NCI-H69 (cell line): ENCODE data around the gene PTRH1.

ENCODE experiments used
- DNase-seq: peaks from one replicate; lab custom pipeline; 2025; lab: John Stamatoyannopoulos, UW

PTRH1 gene

DNA sequence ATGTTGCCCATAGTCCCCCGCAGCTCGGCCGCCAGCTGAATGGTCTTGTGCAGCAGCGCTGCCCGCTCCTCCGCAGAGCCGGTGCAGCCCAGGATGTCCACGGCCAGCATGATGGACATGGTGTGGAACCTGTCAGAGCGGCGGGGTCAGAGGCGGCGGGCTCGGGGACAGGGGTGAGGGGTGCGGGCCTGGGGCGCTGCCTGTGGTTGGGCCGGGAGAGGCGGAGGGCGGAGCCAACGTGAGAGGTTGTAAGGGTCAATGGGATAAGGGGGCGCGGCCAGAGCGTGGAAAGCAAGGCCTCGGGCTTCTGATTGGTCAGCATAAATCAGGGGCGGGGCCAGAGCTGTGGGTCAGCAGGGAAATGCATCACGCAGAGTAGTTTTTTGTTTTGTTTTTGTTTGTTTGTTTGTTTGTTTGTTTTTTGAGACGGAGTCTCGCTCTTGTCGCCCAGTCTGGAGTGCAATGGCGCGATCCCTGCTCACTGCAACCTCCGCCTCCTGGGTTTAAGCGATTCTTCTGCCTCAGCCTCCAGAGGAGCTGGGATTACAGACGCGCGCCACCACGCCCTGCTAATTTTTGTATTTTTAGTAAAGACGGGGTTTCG is 26.5 kb upstream of the PTRH1 start:
- DNase-seq = no peak

DNA sequence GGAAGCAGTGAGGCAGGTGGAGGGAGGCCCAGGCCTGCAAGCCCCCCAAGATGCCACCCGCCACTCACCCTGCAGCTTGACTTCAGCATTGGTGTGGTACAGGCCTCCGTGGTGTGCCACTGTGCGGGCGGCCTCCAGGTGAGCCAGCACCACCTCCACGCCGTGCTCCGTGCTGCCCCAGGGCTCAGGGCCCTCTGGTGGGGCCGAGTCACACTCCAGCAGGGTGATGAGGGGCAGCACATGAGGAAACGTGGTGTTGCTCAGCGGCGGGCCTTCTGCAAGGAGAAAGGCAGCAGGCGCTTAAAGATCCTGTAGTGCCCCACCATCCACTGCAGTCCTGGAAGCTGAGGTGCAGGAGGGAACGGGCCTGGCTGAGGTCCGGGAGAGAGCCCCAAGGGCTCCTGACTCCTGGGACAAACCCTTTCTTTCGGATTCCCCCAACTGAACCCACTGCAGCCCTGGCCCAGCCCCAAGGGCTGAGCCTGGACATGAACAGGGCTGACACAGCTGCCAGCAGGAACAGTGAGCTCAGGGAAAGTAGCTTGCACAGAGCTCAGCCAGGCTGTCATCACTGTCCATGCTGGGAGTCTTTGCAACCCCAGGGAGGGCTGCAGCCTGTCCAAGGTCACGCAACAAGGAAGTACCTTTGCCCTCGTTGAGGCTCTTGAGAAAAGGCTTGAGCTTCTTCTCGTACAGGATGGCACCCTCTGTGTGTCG is 24.3 kb upstream of the PTRH1 start:
- no peak for DNase-seq

DNA sequence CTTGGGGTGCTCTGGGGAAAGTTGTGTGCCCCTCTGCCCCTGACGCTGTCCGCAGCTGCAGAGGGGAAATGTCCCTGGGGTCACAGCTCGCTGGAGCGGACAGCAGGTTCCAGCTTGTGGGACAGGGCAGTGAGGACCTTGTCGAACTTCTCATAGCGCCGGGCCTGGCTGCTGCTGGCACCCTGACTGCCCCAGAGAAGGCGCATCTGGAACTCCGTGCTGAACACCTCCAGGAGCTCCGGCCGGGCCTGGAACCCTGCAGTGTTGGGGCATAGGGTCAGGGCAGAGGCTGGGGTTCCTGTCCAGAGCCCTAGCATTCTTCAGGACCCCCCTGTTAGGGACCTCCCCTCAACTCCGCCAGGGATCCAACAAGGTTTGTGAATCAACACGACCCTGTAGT is 23.2 kb upstream of the PTRH1 start:
- no peak for DNase-seq

DNA sequence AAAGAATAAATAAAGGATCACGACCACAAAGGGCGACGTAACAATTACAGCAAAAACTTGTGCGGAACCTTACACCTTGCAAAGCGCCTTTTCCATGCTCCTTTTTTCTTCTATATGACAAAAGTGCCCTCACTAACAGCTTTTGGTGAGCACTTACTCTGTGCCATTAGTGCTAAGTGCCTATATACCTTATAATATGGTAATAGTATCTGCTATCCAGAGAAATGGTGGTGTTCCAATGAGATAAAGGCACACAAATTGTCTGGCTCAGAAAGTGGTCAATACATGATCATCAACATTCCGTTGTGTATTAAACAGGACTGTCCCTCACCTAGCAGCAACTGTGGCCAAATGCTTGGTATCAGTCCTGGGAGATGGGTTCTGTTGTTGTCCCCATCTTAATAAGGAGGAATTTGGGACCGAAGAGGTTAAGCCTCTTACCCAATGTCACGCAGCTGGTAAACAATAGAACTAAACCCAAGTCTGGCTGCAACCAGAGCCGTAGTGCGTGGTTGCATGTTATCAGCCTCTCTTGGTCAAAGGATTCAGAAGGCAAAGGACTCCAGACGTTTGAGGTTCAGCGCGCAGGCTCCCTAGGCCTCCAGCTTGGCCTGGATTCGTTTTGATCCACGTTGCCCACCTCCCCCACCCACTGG is 20.2 kb upstream of the PTRH1 start:
- DNase-seq = no peak

DNA sequence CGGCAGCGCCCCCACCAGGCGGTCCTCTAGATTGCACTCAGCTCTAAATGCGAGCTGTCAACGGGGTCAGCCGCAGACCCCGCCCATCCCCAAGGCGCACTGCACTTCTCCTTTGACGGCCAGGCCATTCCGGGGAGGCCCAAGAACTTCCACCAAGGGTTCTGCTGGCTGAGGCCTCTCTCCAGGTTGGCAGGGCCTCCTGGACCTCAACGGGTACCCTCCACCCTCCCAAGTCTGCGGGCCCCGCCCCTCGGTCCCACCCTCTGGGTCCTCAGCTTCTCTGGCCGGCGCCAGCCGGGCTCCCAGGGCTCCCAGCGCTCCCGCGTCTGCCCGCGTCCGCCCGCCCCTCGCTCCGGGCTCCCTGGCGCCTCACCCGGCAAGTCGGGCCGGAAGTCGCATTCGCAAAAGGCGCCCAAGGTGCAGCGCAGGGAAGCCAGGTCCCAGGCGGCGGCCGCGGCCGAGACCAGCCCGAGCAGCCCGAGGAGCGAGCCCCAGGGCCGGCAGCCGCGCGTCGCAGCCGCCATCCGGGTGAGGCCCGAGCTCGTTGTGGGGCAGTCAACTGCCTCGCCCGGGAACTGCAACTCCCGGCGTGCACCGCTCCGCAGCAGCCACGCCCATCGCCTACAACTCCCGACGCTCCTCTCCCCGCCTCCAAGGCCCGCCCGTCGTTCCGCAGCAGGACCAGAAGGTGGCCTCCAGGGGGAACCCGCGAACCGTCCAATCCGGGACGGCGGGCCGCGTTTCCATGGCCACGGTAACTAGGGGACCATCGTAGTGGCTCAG is 19.5 kb upstream of the PTRH1 start, which contains the start of gene TOR2A:
TOR2A (minus strand) TSS at position 548 of the 783 bp plus-strand sequence; CDS start at position 524, 24 bp downstream.
- peak; percentile 99 for DNase-seq

DNA sequence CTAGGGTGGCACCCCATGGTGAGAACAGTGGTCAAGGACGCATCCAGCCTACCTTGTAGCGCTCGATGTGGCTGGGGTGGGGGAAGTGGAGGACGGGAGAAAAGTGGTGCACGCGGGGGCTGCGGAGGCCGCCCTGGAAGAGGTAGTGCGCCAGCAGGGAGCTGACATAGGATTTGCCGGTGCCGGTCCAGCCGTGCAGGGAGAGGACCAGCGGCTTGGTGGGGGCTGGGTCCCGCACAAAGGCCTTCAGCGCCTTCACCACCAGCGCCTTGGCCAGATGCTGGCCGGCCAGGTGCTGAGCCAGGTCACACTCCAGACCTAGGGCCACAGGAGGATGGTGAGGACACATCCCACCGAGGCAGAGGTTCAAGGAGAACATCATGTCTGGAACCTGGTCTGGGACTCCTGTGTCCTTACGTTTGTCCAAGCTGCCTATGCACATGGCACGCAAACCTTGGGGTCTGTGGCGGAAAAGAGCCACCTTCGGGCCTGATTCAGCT is 18.8 kb upstream of the PTRH1 start:
- DNase-seq = peak; percentile 24

DNA sequence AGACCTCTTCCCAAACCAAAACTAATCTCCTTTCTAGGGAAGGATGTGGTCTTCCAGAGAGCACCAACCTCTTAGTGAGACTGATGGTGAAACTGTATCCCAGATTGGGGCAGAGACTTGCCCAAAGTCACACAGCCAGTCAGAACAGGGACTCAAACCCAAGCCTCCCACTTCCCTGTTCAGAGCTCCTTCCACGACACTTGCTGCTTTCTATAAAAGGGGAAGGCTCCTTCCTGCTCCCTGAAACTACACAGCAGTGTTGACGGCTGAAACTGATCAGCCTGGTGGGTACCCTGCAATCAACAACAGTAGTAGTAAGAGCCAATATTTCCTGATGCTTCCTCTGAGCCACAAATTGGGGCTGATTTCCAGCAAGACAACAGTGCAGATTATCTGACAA is 18.2 kb upstream of the PTRH1 start:
- no peak for DNase-seq

DNA sequence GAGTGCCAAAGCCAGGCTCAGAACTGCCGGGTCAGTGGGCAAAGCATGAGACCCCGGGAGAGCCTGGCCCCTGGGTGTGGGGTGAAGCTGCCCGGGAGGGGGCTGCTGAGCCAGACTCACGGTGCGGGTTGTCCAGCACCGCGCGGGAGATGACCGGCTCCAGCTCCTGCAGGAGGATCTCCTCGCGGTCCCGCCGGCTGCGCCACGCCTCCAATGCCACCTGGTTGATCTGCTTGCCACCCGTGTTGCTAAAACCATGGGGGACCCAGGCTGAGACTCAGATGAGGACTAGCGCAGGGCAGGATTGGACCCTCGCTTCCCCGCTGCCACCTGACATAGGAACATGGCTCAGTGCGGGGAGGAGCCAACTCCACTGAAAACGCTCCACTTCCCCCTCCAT is 17.0 kb upstream of the PTRH1 start:
- DNase-seq = no peak

DNA sequence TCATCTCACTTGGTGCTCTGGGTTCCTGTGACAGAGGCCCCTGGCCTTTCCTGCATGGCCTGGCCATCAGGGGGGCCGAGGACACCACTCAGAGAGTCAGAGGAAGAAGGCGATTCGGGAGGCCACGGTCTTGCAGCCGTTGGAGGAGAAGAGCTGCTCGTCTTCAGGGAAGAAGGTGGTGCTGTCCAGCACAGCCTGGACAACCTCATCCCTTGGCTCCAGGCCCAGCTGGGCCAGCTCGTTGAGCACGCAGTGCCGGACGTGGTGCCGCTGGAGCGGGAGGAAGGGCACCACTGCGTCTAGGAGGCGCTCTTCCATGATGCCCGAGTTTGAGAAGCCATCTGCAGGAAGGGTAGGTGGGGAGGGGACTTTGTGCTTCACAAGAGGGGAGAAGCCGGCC is 16.5 kb upstream of the PTRH1 start:
- no peak for DNase-seq

DNA sequence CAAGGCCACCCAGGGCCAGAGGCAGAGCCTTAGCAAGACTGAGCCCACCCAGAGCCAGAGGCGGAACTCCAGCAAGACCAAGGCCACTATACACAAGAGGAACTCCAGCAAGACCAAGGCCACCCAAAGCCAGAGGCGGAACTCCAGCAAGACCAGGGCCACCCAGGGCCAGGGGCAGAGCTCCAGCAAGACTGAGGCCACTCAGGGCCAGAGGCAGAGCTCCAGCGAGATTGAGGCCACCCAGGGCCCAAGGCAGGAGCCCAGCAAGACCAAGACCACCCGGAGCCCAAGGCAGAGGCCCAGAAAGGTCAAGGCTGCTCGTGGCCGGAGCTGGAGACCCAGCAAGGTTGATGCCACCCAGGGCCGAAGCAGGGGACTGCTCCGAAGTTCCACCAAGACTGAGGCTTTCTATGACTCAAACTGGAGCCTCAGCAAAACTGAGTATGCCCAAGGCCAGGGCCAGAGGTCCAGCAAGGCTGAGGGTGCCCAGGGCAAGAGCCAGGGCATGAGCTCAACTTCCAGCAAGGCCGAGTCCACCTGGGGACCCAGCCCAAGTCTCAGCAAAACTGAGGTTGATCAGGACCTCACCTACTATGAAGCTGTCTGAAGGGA is 15.4 kb upstream of the PTRH1 start:
- DNase-seq = no peak

DNA sequence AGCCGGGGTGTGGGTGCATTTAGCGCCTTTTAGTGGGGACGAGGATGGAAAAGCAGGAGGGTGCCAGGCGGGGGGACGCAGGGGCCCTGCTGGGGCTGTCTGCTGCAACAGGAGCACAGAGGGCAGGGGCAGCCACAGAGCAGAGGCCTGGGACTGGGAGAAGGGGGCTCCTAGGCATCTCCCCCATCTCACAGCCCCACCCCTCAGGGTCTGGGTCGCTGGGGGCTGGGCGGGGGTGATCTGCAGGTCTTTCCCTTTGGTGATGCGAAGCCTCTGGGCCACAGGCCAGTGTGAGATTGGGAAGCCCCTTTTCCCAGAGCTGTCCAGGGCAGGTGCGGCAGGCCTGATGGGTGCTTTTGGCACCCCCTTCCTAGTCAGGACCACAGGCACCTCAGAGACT is 14.8 kb upstream of the PTRH1 start:
- DNase-seq = no peak

DNA sequence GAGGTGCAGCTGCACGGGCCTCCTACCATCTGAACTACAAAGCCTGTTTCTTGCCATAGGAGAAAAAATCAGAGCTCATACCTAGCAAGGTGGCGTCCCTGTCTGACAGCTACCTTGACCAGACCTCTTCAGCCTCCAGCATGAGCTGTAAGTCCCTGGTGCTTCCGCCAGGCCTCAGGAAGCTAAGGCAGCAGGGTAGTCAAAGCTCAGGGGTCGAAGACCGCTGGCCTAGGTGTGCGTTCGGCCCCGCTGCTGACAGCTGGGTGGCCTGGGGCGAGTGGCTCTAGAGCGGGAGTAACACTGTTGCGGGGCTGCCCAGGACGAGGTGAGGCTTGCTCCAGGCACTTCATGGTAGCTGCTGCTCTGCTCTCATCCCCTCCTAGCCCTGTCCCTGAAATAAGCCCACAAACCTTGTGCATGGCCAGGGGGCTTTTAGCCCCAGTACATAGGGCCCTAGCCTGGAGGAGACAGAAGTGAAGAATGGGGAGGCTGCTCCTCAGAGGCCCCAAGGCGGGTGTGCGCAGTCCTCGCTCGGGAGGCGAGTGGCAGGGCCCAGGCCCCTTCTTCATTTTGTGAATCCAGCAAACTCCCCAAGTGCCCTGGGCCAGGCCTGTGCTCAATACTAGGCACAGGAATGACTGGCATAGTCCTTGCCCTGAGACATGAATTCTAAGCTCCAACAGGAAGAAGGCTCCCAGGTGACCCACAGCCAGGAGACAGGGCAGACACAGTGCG is 14.2 kb upstream of the PTRH1 start:
- no peak for DNase-seq

DNA sequence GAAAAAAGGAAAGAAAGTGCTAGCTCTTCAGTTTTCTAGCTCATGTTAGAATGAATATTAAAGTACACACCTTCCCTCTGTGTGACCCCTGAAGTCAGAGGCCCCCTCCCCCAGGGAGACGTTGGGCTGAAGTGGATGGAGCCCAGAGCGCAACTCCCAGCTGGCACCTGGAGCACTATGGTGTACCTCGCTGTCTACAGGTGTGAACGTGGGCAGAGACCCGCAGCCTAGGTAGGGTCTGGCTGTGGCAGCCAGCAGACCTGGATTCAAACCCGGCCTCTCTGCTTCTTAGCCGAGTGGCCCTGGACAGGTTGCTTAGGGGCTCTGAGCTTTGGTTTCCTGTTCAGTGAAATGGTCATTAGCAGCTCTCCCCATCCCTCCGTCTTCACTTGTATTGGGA is 13.3 kb upstream of the PTRH1 start:
- DNase-seq = no peak

DNA sequence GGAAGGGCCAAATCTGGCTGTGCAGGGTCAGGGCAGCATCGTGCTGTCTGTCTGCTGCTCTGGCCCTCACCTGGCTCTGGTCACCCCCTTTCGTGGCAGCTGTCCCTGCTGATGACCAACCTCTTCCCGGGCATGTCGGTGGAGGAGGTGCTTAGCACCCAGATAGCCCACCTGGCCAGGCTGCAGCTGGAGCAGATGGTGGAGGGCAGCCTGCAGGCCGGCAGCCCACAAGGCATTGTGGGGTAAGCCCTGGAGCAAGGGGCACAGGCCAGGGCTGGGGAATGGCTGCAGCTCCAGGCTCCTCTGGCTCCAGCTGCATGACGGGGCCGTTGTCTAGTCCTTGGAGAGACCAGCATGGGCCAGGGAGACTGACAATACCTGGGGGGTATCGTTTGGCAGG is 11.4 kb upstream of the PTRH1 start:
- DNase-seq = no peak

DNA sequence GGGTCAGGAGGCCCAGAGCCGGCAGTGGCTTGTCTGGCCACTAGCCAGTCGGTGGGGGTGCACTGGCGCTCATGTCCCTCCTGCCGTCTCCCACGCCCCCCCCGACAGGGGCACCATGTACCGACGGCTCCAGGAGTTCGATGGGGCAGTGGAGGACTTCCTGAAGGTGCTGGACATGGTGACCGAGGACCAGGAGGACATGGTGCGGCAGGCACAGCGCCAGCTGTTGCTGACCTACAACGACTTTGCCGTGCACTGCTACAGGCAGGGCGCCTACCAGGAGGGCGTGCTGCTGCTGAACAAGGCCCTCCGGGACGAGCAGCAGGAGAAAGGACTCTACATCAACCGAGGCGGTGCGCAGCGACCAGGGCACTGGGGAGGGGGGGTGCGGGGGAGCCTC is 8.5 kb upstream of the PTRH1 start:
- peak; percentile 88 for DNase-seq

DNA sequence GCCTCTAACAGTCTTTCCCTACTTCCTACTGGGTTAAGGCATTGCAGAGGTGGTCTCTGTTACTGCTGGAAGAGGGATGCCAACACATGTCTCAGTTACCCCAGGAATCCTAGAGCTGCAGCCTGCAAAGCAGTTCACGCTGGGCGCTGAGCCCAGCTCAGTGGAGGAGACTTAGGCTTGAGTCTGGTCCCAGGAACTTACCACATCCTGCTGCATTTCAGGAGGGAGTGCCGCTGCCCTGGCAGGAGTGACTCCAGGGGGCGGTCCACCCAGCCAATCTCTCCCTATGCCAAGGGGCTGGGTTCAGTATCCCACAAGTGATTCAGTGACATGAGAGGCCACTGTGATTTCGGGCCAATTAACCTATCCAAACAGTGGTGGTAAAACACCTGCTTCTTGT is 8.0 kb upstream of the PTRH1 start:
- DNase-seq = peak; percentile 83

DNA sequence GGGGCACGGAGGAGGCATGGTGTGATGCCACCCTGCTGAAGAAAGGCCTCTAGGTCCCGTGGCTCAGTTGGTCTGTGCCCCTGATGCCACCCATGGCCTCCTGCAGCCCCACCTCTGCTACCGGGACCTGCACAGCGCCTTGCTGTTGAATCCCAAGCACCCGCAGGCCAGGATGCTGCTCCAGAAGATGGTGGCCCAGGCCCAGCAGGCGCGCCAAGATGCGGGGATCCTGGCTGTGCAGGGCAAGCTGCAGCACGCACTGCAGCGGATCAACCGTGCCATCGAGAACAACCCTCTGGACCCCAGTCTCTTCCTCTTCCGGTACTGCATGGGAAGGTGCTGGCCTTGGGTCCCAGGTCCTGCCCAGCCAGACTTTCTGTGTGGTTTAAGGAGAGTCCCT is 7.5 kb upstream of the PTRH1 start:
- no peak for DNase-seq

DNA sequence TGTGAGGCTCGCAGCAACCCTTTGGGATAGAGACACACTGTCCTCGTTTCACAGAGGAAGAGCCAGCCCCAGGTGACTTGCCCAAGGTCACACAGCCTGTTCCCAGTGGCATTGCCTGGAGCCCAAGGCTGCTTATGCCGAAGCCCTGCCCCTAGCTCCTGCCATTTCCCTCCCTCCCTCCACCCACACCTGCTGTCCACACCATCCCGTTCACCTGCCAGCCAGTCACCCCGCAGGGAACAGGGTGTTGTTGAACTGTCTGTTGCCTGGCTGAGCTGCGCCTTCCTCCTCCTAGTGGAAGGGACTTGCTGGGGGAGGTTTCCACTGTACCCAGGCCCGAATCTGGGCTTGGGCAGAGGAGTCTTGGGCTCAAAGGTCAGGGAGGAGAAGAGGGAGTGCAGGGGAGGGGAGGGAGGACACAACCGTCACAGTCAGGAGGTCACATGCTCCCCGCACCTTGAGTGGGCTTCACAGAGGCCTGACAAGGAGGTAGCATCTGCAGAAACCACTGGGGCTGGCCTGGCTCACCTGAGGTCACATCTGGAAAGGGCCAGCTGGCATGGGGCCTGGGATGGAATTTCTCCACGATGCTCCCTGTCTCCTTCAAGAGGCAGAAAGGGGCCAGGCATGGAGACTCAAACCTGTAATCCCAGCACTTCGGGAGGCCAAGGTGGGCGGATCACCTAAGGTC is 6.7 kb upstream of the PTRH1 start:
- DNase-seq = peak; percentile 96

DNA sequence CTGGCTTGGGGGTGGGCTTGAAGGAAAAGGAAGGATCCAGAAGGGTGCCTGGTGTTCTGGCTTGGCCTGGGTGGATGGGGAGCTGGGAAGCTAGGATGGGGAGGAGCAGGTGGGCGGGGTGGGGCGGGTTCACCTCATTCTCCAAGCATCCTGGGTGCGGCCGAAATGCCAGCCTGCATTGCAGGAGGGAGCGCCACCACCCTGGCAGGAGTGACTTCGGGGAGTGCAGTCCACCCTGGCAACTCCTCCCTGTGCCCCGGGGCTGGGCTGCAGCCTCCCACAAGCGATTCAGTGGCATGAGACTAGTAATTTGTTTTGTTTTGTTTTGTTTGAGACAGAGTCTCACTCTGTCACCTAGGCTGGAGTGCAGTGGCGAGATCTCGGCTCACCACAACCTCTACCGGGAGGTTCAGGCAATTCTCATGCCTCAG is 5.9 kb upstream of the PTRH1 start:
- peak; percentile 97 for DNase-seq

DNA sequence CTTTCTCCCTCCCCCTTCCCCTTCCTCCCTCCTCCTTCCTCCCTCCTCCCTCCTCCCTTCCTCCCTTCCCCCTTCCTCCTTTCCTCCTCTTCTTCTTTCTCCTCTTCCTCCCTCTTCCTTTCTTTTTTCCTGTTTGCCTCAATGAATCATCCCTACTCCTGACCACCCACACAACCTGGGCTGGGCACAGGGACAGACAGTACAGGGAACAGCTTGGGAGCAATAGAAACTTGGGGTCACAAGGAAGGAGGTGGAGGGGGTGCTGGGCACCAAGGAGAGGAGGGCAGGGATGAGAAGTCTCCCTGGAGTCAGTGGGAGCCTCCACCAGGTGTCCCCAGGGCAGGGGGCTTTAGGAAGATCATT is 5.4 kb upstream of the PTRH1 start:
- DNase-seq = peak; percentile 85
